Activated naive CD4-positive, alpha-beta T cell treated with Interleukin-2 at 50 U/mL for 16 hours (primary cell): ENCODE results near the gene GJB6.
A peak's percentile ranks its signal among the peaks of the same experiment; 100 is the strongest.
"Not testable (repeated sequence)": the region's sequence is repeated elsewhere in the genome, so short reads cannot be mapped to it uniquely, and the experiment has no call there.

ENCODE experiments used
- DNase-seq: peaks from one replicate; pipeline ENCODE4 v3.0.0-alpha.2; 2020

The GJB6 gene

DNA sequence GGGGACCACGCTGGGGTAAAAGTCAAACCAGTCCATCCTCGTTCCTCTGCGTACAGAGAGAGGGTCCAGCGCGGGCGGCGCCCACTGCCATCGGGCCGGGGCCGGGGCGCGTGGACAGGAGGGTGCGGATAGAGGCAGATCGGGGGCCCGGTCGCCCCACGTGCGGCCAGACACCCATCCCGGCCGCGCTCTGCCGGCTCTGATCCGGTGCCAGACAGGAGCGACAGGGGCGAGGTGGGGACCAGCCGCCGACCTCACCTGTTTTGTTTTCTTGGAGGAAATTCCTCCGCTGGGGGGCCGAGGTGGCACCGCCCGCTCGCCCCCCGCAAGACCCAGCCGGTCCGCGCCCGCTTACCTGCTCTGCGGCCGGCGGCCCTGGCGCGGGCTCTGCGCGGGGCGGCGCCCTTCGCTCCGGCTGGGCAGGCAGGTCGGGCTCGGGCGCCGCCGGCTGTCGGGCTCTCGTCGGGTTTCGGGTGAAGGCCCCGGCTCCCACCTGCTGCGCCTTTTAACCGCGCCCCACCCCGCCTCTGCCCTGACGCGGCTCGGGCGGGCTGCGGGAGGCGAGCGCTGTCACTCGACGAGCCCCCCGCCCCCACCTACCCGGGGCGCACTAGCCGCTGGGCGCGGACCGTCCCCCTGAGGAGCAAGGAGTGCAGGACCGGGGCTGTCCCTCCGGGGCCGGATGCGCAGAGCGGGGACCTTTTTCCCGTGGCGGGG, at the start of gene GJB6:
TSS of gene GJB6 (minus strand) at position 481 of the 717 bp plus-strand sequence. CDS start 8,839 bp downstream, outside the sequence.
- peak; percentile 17 for DNase-seq

DNA sequence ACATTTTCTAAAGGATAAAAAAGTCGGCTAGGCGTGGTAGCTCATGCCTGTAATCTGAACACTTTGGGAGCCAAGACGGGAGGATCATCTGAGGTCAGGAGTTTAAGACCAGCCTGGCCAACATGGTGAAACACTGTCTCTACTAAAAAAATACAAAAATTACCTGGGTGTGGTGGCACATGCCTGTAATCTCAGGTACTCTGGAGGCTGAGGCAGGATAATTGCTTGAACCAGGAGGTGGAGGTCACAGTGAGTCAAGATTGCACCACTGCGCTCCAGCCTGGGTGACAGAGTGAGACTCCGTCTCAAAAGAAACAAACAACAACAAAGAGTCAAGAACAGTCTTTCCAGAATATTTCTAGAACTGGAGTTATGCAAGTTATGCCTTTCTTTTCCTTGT, 44.8 kb upstream of the GJB6 start:
- not testable (repeated sequence) for DNase-seq

DNA sequence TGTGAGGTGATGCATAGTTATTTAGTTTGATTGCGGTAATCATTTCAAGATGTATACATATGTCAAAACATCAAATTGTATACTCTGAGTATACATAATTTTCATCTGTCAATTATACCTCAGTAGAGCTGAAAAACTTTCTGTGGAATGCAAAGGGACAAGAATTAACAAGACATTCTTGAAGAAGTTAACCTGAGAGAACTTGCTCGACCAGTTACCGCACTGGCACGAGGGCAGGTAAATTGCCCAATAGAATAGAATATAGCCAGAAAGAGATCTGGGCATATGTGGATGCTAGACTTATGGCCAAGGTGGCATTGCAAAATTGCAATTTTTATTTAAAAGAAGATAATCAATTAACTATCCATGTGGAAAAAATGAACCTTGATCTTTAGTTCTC, 42.3 kb upstream of the GJB6 start:
- no peak for DNase-seq

DNA sequence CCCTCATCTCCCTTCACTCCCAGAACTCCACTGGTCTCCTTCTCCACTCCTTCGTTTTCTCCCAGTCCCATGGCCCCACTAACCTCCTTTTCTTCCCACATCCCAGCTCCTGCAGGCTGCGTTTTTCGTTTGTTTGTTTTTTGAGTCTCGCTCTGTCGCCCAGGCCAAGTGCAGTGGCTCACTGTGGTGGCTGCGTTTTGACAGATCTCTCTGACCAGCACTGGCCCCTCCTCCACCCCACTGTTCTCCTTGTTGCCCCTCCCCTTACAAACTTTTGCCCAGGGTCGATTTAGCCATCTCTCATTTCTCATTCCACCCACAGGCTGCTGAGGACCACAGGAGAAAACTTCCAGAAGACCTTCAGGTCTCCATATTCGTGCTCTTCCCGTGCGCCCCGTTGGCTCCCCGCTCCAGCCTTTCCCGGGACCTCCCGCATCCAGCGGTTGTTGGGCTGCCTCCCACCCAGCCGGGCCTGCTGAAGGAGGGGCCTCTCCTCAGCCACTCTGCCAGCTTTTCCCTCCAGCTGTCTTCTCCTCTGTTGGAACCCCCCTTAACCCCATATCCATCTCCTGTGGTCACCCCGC, 40.6 kb upstream of the GJB6 start:
- no peak for DNase-seq

DNA sequence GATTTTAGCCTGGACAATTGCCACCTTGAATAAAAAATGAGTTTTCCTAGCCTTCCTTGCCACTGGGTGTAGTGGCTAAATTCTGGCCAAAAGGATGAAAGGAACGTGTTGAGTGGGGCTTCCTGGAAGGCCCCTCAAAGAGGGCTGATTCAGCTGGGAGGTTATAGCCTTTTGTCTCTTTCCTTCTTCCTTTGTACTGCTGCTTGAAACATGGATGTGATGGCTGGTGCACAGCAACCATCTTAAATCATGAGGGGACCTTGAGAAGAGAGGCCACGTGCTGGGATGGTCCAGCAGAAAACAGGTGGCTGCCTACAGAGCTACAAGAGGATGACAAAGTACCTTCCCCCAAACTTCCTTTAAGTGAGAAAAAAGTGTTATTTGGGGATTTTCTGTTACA, 40.0 kb upstream of the GJB6 start:
- DNase-seq = no peak

DNA sequence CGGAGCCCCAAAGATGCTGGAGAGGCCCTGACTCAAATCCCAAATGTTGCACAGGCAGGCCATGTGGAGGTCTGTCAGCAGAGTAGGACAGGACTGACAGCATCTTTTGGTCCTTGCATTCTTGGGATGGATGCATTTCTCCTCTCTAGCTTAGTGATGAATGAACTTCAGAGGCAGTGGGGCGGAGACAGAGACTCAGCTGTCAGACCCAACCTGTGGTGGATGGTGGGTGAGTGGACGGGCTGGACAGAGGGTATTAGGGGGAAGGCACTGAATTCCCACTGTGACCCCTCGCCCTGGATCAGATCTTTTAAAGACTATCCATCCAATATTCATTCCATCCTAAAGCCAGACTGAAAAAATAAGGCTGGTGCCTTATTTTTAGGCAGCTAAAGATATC, 39.3 kb upstream of the GJB6 start:
- no peak for DNase-seq

DNA sequence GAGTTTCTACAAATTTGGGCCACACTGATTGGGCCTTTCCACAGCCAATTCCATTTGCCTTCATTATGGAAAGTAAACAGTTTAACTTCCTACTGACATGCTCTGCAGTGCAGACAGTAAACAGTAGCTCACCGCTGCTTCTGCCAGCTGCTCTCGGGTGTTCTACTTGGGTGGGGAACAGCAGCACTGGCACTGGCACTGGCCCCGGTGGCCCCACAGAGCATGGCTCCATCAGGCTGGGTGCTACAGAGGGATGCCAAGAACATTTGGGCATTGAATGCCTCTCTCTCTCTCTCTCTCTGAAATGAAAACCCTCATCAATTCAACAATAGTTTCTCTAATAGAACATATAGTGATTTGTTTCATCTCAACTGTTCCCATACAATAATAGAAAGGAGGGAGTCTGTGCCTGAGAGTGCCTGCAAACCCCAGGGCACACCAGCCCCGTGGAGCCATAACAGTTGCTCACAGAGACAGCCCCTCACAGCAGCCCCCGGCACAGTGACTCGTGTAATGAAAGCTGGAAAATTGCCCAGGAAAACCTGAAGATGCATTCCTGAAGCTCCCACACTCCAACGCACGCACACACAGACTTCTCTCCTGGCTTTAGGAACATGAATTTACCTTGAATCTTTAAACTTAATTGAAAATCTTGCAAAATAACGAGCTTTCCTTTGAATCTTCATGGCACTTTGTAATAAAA, 38.2 kb upstream of the GJB6 start:
- no peak for DNase-seq

DNA sequence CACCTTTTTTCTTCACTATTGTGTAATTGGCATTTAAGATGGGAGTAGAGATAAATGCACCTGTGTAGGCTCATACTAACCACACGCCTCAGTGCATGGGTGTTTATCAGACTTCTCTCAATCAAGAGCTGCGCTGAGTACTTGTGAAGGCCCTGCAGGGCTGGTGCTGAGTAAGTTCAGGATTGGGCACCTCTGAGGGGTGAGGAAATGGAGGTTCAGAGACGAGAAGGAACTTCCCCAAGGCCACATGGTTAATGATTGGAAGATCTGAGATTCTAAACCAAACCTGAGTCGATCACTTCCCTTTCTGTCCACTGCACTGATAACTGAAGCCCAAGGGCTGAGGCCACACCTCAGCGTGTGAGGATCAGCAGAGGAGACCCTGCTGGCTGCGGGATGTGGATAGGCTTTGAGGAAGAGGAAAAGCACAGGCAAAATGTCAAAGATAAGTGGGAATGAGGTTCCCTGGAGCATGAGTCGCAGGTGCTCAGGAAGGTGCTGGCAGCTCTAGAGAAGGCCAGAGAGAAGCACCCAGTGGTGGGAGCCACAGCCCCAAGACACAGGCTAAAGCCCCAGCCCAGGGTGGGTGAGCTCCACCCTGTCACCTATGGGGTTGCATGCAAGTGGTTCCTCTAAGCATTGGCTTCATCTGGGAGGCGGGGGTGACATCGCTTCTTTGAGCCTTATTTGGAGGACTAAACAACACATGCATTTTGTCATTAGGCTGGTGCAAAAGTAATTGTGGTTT, 32.3 kb upstream of the GJB6 start:
- no peak for DNase-seq

DNA sequence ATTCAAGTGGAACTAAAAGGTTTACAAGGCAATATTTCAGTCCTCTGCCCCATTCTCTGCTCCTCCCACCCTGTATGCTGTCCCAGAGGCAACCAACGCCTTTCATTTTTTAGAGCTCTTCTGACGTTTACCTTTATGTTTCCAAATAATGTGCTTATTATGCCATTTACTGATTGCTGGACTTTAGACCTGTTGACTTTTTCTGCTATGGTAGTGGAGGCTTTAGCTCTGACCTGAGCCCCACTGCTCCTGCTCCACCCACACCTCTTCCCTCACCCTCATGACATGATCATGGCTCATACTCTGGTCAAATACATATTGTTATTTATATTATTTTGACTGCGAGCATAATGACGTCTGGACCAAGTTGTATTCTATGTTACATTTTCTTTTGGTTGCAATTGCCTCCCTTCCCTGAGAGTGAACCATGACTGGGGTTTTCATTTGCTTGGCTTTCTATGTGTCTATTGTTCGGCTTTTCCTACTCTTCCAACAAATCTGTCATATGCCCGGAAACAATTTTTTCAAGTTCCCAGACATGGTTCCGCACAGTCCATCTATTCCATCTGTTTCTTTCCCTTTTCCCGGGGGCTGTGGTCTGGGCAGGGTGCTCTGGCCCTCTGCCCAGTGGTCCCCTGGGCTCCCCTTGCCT, 31.4 kb upstream of the GJB6 start:
- DNase-seq = no peak

DNA sequence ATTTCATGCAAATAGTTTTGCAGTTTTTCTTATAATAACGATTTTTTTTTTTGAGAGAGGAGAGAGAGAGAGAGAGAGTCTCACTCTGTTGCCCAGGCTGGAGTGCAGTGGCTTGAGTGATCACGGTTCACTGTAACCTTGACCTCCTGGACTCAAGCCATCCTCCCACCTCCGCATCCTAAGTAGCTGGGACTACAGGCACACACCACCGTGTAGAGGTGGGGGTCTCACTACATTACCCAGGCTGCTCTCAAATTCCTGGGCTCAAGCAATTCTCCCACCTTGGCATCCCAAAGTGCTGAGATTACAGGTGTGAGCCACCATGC, 26.8 kb upstream of the GJB6 start:
- no peak for DNase-seq

DNA sequence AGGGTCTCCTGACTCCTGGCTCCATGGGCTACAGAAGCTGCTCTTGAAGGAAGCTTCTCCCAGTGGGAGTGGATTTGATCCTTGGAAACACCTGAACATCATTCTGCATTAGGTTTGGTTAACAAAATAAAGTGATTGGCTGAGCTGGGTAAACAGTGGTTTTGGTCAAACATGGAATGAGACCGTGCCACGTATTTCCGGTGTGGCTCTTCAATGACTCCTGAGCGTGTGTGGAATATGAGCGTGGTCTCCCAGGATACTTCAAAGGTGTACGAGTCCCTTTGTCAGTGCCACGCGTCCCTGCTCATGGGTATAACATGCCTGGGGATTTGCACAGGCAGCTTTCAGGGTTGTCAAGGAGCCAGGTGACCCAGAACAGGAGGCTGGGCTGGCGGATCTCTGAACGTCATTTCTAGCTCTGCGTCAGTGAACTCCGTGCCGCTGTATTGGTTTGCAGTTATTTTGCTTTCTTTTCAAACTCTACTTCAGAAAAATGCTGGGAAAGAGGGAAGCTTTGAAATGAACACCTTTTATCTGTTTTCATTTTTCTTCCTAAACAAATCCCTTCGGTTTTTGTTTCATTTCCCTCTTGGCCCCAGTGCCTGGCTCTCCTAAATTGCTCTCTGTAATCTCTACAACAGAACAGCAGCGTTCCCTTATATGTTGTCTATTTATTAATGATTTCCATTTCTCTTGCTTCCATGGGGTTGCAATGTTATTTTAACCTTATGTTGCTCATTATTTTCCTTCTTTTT, 26.3 kb upstream of the GJB6 start:
- no peak for DNase-seq

DNA sequence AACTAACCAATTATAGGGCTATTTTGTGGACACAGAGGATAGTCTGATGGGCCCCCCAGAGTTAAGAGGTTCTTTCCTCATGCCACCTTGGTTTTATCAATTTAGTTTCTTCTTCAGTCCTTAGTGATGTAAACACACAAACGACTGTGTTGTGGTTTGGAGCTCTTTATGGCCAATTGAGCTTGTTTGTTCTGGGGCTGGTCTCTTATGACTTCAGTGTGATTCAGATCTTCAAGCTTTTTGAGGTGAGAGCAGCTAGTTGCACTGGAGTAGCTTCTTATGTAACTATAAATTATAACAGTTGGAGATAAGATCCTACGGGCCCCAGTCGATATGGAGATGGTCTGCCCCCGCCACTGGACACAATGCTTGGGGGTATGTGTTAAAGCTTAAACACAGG, 22.0 kb upstream of the GJB6 start:
- DNase-seq = no peak

DNA sequence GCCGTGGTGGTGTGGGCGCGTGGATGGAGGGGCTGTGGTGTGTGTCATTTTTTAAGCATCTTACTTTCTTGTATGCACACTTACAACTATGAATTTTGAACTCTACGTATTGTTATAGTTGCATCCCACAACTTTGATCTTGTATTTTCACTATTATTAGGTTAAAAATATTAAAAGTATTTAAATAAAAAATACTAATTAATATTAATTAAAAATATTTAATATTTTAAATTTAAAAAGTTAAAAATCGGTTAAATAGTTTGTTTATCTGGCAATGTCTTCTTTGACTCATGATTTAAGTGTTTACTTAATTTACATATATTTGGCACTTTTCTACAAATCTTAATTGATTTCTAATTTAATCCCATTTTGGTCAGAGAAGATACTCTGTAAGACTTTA, 17.8 kb upstream of the GJB6 start:
- DNase-seq = no peak

DNA sequence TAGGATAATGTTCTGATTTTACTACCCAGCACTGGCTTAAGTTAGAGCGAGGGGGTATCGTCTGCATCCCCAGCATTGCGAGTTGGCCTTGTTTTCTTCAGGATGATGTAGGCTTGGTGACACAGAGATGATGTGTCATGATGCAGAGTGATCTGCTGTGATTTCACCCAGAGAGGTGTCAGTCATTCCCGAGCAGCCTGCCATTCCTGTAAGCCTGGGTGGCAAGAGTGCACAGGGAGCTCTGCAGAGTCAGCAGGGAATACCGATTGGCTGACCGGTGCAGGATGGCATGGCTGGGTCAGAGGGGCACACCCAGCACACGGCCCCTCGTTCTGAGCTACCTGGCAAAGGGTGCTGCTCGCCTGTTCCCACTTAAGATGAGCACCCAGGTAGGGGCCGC, 15.8 kb upstream of the GJB6 start:
- no peak for DNase-seq

DNA sequence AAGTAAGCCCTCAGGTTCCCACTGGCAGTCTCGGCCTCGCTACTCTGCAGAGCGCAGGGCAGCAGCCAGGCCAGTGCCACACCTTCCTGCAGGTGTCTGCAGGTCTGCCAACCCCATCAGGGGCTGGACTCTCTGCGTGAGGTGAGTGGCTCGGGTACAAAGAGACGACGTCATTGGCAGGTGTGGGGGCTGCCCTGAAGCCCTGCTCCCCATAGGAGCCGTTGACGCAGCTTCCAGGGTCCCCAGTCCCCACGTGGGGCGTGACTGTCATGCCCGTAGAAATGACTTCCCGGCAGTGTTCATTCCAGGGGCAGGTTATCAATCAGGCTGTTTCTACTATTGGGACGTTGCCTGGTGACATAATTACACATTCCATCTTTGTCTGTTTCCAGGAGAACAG, 15.3 kb upstream of the GJB6 start:
- DNase-seq = no peak

DNA sequence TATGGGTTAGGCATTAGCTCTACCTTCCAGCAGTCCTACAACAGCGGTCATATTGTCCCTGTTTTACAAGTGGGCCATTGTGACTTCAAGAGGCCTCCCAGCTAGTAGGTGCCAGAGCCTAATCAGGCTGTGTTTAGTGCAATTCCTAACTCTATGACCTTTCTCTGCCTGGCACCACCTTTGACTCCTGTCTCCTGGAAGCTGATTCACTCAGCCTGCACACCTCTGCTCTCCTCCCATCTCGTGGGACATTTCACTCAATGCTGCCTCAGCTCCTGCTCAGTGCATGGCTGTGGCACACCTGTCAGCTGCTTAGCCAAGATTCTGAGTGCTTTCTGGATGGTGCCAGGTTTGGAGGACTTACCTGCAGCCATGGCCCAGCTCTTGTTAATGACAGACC, 9.5 kb upstream of the GJB6 start:
- no peak for DNase-seq

DNA sequence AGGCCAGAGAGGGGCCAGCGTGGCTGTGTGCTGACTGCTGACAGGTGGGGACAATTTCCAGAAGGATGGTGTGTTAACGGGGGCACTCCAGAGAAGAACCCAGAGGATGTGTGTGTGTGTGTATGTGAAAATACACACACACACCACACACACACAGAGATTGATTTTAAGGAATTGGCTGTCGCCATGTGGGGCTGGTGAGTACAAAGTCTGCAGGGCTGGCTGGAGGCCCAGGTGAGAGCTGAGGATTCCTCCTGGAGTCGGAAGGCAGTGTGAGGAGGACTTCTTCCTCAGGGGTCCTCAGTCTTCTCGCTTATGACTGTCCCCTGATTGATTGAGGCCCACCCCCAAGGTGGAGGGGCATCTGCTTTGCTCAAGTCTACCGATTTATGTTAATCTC, 7.6 kb upstream of the GJB6 start:
- no peak for DNase-seq

DNA sequence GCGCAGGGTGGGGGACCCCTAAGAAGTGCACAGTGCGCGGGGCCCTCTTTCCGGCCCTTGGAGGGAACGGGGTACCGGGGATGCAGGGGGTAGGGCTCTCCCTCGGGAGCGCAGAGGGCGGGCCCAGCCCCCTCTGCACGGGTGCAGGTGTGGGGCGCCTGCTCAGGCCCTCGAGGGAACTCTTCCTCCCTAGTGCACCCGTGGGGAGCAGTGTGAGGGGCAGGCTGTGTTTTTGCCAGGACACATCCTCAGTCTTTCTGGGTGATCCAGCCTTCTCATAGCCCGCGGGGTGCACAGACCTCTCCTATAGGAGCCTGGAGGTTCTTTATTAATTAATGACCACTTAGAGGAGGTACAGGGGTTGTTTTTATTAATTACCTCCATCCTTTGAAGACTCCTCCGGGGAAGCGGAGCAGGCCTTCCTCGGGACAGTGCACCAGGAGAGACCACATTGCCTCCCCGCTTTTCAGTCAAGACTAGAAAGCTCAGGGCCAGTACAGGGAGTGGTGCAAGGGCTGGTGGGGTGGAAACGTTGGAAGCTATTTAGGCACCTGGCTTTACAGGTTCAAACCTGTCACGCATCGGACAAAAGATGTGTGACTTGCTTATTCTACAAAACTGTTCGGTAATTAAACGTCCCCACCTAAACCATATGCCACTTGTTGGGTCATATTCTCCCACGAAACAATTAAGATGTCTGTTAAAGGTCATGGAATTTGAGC, 598 bp upstream of the GJB6 start:
- no peak for DNase-seq

DNA sequence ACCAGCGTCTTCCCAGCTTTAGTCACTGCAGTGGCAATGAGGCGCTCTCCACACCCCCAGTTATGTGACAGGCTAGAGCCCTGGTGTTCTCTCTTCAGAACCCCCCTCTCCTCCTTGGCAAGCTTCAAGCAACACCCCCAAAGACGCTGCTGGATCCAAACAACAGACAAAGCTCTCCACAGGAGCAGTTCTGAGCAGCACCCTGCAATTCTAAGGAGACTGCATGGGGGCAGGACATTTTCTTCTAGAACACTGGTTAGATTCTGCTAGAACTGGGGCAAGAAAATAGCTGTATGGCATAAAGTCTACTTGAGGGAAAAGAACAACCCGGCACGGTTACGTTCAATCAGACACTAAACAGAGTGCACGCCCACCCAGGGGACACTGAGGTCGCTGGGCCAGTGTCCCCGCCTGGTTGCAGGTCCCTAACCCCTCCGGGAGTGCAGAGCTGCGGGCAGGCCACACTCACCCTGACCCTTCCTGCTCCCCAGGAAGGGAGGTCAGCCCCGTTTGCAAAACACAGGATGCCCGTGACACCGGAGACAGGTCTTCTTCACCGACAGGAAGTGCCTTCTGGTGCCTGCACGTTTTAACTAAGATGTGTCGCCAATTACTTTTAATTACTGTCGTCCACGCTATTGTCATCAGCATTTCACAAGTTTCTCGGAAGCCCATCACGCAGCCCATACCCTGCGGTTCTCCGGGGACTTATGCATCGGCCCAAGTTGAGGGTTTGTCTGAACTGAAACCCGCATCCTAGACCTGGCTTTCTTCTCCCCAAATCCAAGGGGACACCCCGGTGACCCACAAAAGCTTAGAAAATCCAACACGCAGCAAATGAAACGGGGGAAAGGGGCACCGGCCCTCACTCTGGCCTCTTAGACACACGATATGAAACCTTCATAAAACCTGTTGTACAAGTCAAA, 943 bp downstream of the GJB6 start:
- no peak for DNase-seq

DNA sequence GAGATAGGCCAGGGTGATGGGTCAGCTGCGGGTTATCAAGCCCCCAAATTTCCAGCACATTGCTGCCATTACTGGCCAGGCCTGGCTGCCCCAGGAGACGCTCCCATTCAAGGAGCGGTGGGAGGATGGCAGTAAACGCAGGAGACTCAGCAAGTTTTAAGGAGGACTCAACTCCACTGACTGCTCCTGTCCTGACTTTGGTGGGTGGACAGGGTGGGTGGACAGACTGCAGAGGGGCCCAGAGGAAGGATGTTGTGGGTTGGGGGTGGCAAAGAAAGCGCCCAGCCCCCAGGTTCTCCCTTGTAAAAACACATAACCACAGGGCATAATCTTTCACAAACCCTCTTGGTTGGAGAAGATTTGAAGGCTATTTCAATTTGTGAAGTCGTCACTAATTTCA, 4.4 kb downstream of the GJB6 start:
- DNase-seq = no peak

DNA sequence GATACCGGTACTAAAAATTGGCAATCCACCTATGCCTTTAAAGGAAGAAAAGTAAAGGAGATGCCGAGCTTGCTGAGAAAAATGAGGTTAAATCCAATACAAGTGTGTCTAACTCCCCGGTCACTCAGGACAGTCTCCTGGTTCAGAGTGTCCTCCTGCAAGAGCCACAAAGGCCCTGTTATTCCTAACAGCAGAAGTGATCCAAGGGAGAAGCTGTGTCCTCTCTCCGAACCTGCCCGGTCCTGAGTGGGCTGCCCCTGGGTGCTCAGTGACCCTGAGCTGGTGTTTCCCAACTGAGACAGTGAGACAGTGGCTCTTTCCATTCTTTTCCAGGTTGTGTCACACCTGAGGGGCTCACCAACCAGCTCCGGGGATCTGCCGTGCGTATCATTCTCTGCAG, 4.8 kb downstream of the GJB6 start:
- no peak for DNase-seq
